ENCODE measurements around the gene HLA-A.
"Not testable (repeated sequence)": the region's sequence is repeated elsewhere in the genome, so short reads cannot be mapped to it uniquely, and the experiment has no call there.

The HLA-A gene

DNA sequence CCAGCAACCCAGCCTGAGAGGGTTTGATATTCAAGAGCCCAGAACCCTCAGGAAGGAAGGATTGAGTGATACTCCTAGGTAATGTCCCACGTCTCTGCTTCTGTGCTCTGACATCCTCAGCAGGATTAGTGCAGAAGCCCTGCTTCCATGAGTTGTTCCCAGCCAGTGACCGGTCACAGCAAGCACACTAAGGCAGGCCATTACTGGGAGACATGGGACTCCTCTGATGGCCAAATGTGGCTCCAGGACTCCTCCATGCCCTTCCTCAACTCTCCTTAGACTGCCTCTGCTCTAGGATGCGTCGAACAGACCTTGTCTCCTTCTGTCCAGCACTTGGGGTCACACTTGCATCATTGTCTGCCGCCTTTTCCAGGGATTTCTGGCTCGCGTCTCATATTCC, 7.6 kb downstream of the HLA-A start:
- H3K4me1 ChIP-seq (ENCODE audit: control insufficient read depth in 1 of 2, insufficient read depth in 2 of 2, low read length in 2 of 2), result no peaks in the 10 kb centered on the region
- H3K27ac ChIP-seq (ENCODE audit: low read length), result no peak overlapping the region
- H3K4me3 ChIP-seq (ENCODE audit: low read depth in 1 of 2, low read length in 2 of 2), result no peak overlapping the region
- H3K36me3 ChIP-seq (ENCODE audit: control insufficient read depth in 1 of 2, insufficient read depth in 2 of 2, low read length in 2 of 2), result peaks cover 7 to 10% of the 10 kb centered on the region in 2 donors
- no peaks in the 10 kb centered on the region for H3K27me3 ChIP-seq (ENCODE audit: low read depth, low read length)
- H3K9me3 ChIP-seq (ENCODE audit: control insufficient read depth in 1 of 2, low read length in 2 of 2), result no peaks in the 10 kb centered on the region

- Histone ChIP-seq H3K9me3 (ENCODE audit: control insufficient read depth in 1 of 2, low read length in 2 of 2) (no peaks in the 10 kb centered on the region), H3K27ac (ENCODE audit: low read length) (no peak overlapping the region), H3K4me3 (ENCODE audit: low read depth in 1 of 2, low read length in 2 of 2) (no peak overlapping the region), H3K27me3 (ENCODE audit: low read depth, low read length) (no peaks in the 10 kb centered on the region), H3K4me1 (ENCODE audit: control insufficient read depth in 1 of 2, insufficient read depth in 2 of 2, low read length in 2 of 2) (no peaks in the 10 kb centered on the region), H3K36me3 (ENCODE audit: control insufficient read depth in 1 of 2, insufficient read depth in 2 of 2, low read length in 2 of 2) (peaks cover 4 to 7% of the 10 kb centered on the region in 2 donors)
Measured at GRCh38 chr6:29951882-29952281, 9.6 kb downstream of the HLA-A start.

- peaks cover 0 to 4% of the 10 kb centered on the region in 2 donors for H3K36me3 ChIP-seq (ENCODE audit: control insufficient read depth in 1 of 2, insufficient read depth in 2 of 2, low read length in 2 of 2)
- H3K4me3 ChIP-seq (ENCODE audit: low read depth in 1 of 2, low read length in 2 of 2), result no peak overlapping the region
- H3K4me1 ChIP-seq (ENCODE audit: control insufficient read depth in 1 of 2, insufficient read depth in 2 of 2, low read length in 2 of 2), result no peaks in the 10 kb centered on the region
- no peaks in the 10 kb centered on the region for H3K27me3 ChIP-seq (ENCODE audit: low read depth, low read length)
- H3K27ac ChIP-seq (ENCODE audit: low read length), result no peak overlapping the region
- H3K9me3 ChIP-seq (ENCODE audit: control insufficient read depth in 1 of 2, low read length in 2 of 2), result no peaks in the 10 kb centered on the region
Measured at GRCh38 chr6:29953001-29953441, 10.7 kb downstream of the HLA-A start.

DNA sequence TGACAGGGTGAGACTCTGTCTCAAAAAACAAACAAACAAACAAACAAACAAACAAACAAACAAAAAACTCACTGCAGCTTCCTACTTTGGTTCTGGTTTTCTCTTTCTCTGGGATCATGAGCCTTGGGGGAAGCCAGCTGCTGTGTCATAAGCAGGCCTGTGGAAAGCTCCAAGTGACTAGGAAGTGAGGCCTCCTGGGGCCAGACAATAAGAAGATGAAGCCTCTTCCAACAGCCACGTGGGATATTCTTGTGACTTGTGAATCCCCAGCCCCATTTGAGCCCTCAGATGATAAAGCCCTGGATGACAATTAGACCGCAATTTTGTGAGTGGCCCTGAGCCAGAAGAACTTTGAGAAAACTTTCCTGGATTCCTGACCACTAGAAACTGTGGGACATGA, 11.4 kb downstream of the HLA-A start:
- no peaks in the 10 kb centered on the region for H3K9me3 ChIP-seq (ENCODE audit: control insufficient read depth in 1 of 2, low read length in 2 of 2)
- no peaks in the 10 kb centered on the region for H3K4me1 ChIP-seq (ENCODE audit: control insufficient read depth in 1 of 2, insufficient read depth in 2 of 2, low read length in 2 of 2)
- no peak overlapping the region for H3K4me3 ChIP-seq (ENCODE audit: low read depth in 1 of 2, low read length in 2 of 2)
- H3K27ac ChIP-seq (ENCODE audit: low read length), result no peak overlapping the region
- H3K27me3 ChIP-seq (ENCODE audit: low read depth, low read length), result no peaks in the 10 kb centered on the region
- H3K36me3 ChIP-seq (ENCODE audit: control insufficient read depth in 1 of 2, insufficient read depth in 2 of 2, low read length in 2 of 2), result no peaks in the 10 kb centered on the region

- Histone ChIP-seq H3K27me3 (ENCODE audit: low read depth, low read length) (no peaks in the 10 kb centered on the region), H3K4me3 (ENCODE audit: low read depth in 1 of 2, low read length in 2 of 2) (no peak overlapping the region), H3K4me1 (ENCODE audit: control insufficient read depth in 1 of 2, insufficient read depth in 2 of 2, low read length in 2 of 2) (no peaks in the 10 kb centered on the region), H3K27ac (ENCODE audit: low read length) (no peak overlapping the region), H3K9me3 (ENCODE audit: control insufficient read depth in 1 of 2, low read length in 2 of 2) (no peaks in the 10 kb centered on the region), H3K36me3 (ENCODE audit: control insufficient read depth in 1 of 2, insufficient read depth in 2 of 2, low read length in 2 of 2) (no peaks in the 10 kb centered on the region)
Measured at GRCh38 chr6:29954272-29954671, 11.9 kb downstream of the HLA-A start.

GRCh38 chr6:29955783-29956182, 13.5 kb downstream of the HLA-A start:
- H3K4me3 ChIP-seq (ENCODE audit: low read depth in 1 of 2, low read length in 2 of 2), result no peak overlapping the region
- no peaks in the 10 kb centered on the region for H3K4me1 ChIP-seq (ENCODE audit: control insufficient read depth in 1 of 2, insufficient read depth in 2 of 2, low read length in 2 of 2)
- H3K27me3 ChIP-seq (ENCODE audit: low read depth, low read length), result no peaks in the 10 kb centered on the region

GRCh38 chr6:29956518-29956917, 14.2 kb downstream of the HLA-A start:
- Histone ChIP-seq H3K27me3 (ENCODE audit: low read depth, low read length) (no peaks in the 10 kb centered on the region), H3K9me3 (ENCODE audit: control insufficient read depth in 1 of 2, low read length in 2 of 2) (no peaks in the 10 kb centered on the region), H3K36me3 (ENCODE audit: control insufficient read depth in 1 of 2, insufficient read depth in 2 of 2, low read length in 2 of 2) (no peaks in the 10 kb centered on the region), H3K27ac (ENCODE audit: low read length) (no peak overlapping the region), H3K4me3 (ENCODE audit: low read depth in 1 of 2, low read length in 2 of 2) (no peak overlapping the region), H3K4me1 (ENCODE audit: control insufficient read depth in 1 of 2, insufficient read depth in 2 of 2, low read length in 2 of 2) (no peaks in the 10 kb centered on the region)

More at GRCh38 chr6:29955783-29956182, 13.5 kb downstream of the HLA-A start:
- no peak overlapping the region for H3K27ac ChIP-seq (ENCODE audit: low read length)
- H3K36me3 ChIP-seq (ENCODE audit: control insufficient read depth in 1 of 2, insufficient read depth in 2 of 2, low read length in 2 of 2), result no peaks in the 10 kb centered on the region
- no peaks in the 10 kb centered on the region for H3K9me3 ChIP-seq (ENCODE audit: control insufficient read depth in 1 of 2, low read length in 2 of 2)

DNA sequence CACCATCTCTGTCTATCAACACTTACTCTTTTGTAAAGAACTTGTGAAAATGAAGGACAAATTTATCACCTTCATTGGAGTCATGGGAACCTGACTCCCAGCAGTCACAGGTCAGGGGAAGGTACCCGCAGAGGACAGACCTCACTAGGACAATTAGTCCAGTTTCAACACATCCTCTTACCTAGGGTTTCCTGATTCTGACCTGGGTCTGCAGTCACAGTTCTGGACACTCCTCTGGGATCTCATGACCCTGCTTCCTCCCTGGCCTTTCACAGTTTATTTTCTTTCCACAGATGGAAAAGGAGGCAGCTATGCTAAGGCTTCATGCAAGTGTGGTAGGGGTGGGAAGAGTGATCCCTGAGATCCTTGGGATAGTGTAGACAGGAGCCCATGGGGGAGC, 15.7 kb downstream of the HLA-A start:
- H3K9me3 ChIP-seq (ENCODE audit: control insufficient read depth in 1 of 2, low read length in 2 of 2), result no peaks in the 10 kb centered on the region
- H3K4me1 ChIP-seq (ENCODE audit: control insufficient read depth in 1 of 2, insufficient read depth in 2 of 2, low read length in 2 of 2), result no peaks in the 10 kb centered on the region
- H3K4me3 ChIP-seq (ENCODE audit: low read depth in 1 of 2, low read length in 2 of 2), result no peak overlapping the region
- no peaks in the 10 kb centered on the region for H3K27me3 ChIP-seq (ENCODE audit: low read depth, low read length)
- no peaks in the 10 kb centered on the region for H3K36me3 ChIP-seq (ENCODE audit: control insufficient read depth in 1 of 2, insufficient read depth in 2 of 2, low read length in 2 of 2)
- H3K27ac ChIP-seq (ENCODE audit: low read length), result no peak overlapping the region

DNA sequence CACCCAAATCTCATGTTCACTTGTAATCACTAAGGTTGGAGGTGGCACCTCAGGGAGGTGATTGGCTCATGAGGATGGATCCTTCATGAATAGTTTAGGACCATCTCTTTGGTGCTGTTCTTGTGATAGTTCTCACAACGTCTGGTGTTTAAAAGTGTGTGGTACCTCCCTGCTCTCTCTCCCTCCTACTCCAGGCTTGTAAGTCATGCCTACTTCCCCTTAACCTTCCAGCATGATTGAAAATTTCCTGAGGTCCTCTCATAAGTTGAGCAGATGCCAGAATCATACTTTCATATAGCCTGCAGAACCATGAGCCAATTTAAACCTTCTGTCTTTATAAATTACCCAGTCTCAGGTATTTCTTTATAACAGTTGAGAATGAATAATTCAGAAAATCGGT, 16.6 kb downstream of the HLA-A start:
- H3K27ac ChIP-seq (ENCODE audit: low read length), result no peak overlapping the region
- no peak overlapping the region for H3K4me3 ChIP-seq (ENCODE audit: low read depth in 1 of 2, low read length in 2 of 2)
- H3K9me3 ChIP-seq (ENCODE audit: control insufficient read depth in 1 of 2, low read length in 2 of 2), result no peaks in the 10 kb centered on the region
- H3K36me3 ChIP-seq (ENCODE audit: control insufficient read depth in 1 of 2, insufficient read depth in 2 of 2, low read length in 2 of 2), result no peaks in the 10 kb centered on the region
- no peaks in the 10 kb centered on the region for H3K27me3 ChIP-seq (ENCODE audit: low read depth, low read length)
- no peaks in the 10 kb centered on the region for H3K4me1 ChIP-seq (ENCODE audit: control insufficient read depth in 1 of 2, insufficient read depth in 2 of 2, low read length in 2 of 2)

DNA sequence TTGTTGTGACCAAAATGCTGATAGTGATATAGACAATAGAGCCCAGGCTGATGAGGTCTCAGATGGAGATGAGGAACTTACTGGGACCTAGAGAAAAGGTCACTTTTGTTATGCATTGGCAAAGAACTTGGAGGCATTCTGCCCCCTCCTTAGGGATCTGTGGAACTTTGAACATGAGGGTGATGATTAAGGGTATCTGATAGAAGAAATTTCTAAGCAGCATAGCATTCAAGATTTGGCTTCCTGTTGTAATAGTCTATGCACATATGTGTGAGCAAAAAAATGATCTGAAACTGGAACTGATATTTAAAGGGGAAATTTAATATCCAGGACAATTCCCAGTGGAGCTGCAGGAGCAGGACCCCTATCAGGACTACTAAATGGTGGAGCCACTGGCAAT, 17.1 kb downstream of the HLA-A start:
- Histone ChIP-seq H3K36me3 (ENCODE audit: control insufficient read depth in 1 of 2, insufficient read depth in 2 of 2, low read length in 2 of 2) (no peaks in the 10 kb centered on the region), H3K4me1 (ENCODE audit: control insufficient read depth in 1 of 2, insufficient read depth in 2 of 2, low read length in 2 of 2) (peaks cover 2 to 3% of the 10 kb centered on the region in 2 donors)

GRCh38 chr6:29961966-29962365, 19.6 kb downstream of the HLA-A start:
- no peak overlapping the region for H3K27ac ChIP-seq (ENCODE audit: low read length)
- H3K4me3 ChIP-seq (ENCODE audit: low read depth in 1 of 2, low read length in 2 of 2), result no peak overlapping the region
- no peaks in the 10 kb centered on the region for H3K9me3 ChIP-seq (ENCODE audit: control insufficient read depth in 1 of 2, low read length in 2 of 2)
- no peaks in the 10 kb centered on the region for H3K36me3 ChIP-seq (ENCODE audit: control insufficient read depth in 1 of 2, insufficient read depth in 2 of 2, low read length in 2 of 2)
- H3K4me1 ChIP-seq (ENCODE audit: control insufficient read depth in 1 of 2, insufficient read depth in 2 of 2, low read length in 2 of 2), result peaks cover 21 to 25% of the 10 kb centered on the region in 2 donors
- H3K27me3 ChIP-seq (ENCODE audit: low read depth, low read length), result no peaks in the 10 kb centered on the region

More for the DNA sequence above, 17.1 kb downstream of the HLA-A start:
- H3K9me3 ChIP-seq (ENCODE audit: control insufficient read depth in 1 of 2, low read length in 2 of 2), result no peaks in the 10 kb centered on the region
- no peaks in the 10 kb centered on the region for H3K27me3 ChIP-seq (ENCODE audit: low read depth, low read length)
- H3K4me3 ChIP-seq (ENCODE audit: low read depth in 1 of 2, low read length in 2 of 2), result no peak overlapping the region
- no peak overlapping the region for H3K27ac ChIP-seq (ENCODE audit: low read length)

DNA sequence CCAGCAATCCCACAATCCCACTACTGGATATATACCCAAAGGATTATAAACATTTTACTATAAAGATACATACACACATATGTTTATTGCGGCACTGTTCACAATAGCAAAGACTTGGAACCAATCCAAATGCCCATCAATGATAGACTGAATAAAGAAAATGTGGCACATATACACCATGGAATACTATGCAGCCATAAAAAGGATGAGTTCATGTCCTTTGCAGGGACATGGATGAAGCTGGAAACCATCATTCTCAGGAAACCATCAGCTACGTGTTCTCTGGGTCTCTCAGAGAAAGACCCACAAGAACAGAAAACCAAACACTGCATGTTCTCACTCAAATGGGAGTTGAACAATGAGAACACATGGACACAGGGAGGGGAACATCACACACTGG, 21.4 kb downstream of the HLA-A start:
- peaks cover 32 to 36% of the 10 kb centered on the region in 2 donors for H3K4me1 ChIP-seq (ENCODE audit: control insufficient read depth in 1 of 2, insufficient read depth in 2 of 2, low read length in 2 of 2)
- not testable (repeated sequence) for H3K27ac ChIP-seq (ENCODE audit: low read length); H3K4me3 ChIP-seq (ENCODE audit: low read depth in 1 of 2, low read length in 2 of 2); H3K27me3 ChIP-seq (ENCODE audit: low read depth, low read length); H3K36me3 ChIP-seq (ENCODE audit: control insufficient read depth in 1 of 2, insufficient read depth in 2 of 2, low read length in 2 of 2); H3K9me3 ChIP-seq (ENCODE audit: control insufficient read depth in 1 of 2, low read length in 2 of 2)

Data from muscle layer of duodenum (tissue), 2 donors.